ENCODE data around the gene DNAJC27.

Gene DNAJC27

GRCh38 chr2:24903161-24904103 is 68.3 kb downstream of the DNAJC27 start:
- DNase-seq: no peak

- DNase-seq: no peak
Measured at GRCh38 chr2:24899361-24899910, 72.3 kb downstream of the DNAJC27 start.

- no peak for DNase-seq
Measured at GRCh38 chr2:24898122-24899109, 73.3 kb downstream of the DNAJC27 start.

- peak in 1 of 2 experiments; percentile 20 for DNase-seq
Measured at GRCh38 chr2:24894750-24895149, 77.0 kb downstream of the DNAJC27 start.

GRCh38 chr2:24893934-24894333 is 77.8 kb downstream of the DNAJC27 start:
- no peak for DNase-seq

Data from SW 1271 (cell line).